H9 (cell line): ENCODE results near the gene PPM1H. TPM values are rescaled to one million over a fixed set of nuclear protein-coding genes. Genes with fewer than 3 reads are reported as not detected.
A peak's percentile ranks its signal among the peaks of the same experiment; 100 is the strongest.
"Not testable (repeated sequence)": the region's sequence is repeated elsewhere in the genome, so short reads cannot be mapped to it uniquely, and the experiment has no call there.

Source experiments
- DNase-seq: peaks from one replicate; pipeline ENCODE4 v3.0.0-alpha.2; 2017
- H2AFZ ChIP-seq: one replicate; pipeline ENCODE4 v1.6.1; 2013; ENCODE audit warnings: mild to moderate bottlenecking, low read length, control low read depth, moderate library complexity
- H2AK5ac ChIP-seq: 2 replicates; pipeline ENCODE4 v1.6.1; 2013; ENCODE audit warnings: low read length, control low read depth, mixed read lengths; ENCODE audit not compliant: insufficient read length
- H2BK120ac ChIP-seq: one replicate; pipeline ENCODE4 v1.6.1; 2013; ENCODE audit warnings: low read depth, mild to moderate bottlenecking, low read length, control low read depth, inconsistent platforms; ENCODE audit not compliant: poor library complexity, severe bottlenecking
- H2BK12ac ChIP-seq: 2 replicates; pipeline ENCODE4 v1.6.1; 2013; ENCODE audit warnings: low read length, control low read depth, mixed read lengths, low read depth; ENCODE audit not compliant: insufficient read length
- H2BK15ac ChIP-seq: 2 replicates; pipeline ENCODE4 v1.6.1; 2013; ENCODE audit warnings: low read depth, low read length, control low read depth
- H2BK20ac ChIP-seq: one replicate; pipeline ENCODE4 v1.6.1; 2013; ENCODE audit warnings: low read depth, mild to moderate bottlenecking, low read length, control low read depth, inconsistent platforms; ENCODE audit not compliant: poor library complexity, severe bottlenecking
- H2BK5ac ChIP-seq: 2 replicates; pipeline ENCODE4 v1.6.1; 2013; ENCODE audit warnings: low read length, control low read depth, mixed read lengths; ENCODE audit not compliant: insufficient read length
- H3K14ac ChIP-seq: 2 replicates; pipeline ENCODE4 v1.6.1; 2013; ENCODE audit warnings: low read length, control low read depth; ENCODE audit not compliant: insufficient read depth
- H3K18ac ChIP-seq: 2 replicates; pipeline ENCODE4 v1.6.1; 2013; ENCODE audit warnings: low read depth, mild to moderate bottlenecking, mixed read lengths, low read length, control low read depth; ENCODE audit not compliant: insufficient read length
- H3K23ac ChIP-seq: 2 replicates; pipeline ENCODE4 v1.6.1; 2013; ENCODE audit warnings: low read length, control low read depth, mixed read lengths, low read depth; ENCODE audit not compliant: insufficient read length
- H3K23me2 ChIP-seq: 2 replicates; pipeline ENCODE4 v1.6.1; 2013; ENCODE audit warnings: low read depth, mild to moderate bottlenecking, mixed read lengths, low read length, control low read depth; ENCODE audit not compliant: insufficient read length, poor library complexity, severe bottlenecking
- H3K27ac ChIP-seq: 2 replicates; pipeline ENCODE4 v1.5.1; 2013; ENCODE audit warnings: low read length, control low read depth, mixed read lengths, low read depth; ENCODE audit not compliant: insufficient read length
- H3K27me3 ChIP-seq: 2 replicates; pipeline ENCODE4 v1.6.1; 2013; ENCODE audit warnings: low read length, control low read depth, inconsistent platforms; ENCODE audit not compliant: insufficient read depth
- H3K4ac ChIP-seq: 2 replicates; pipeline ENCODE4 v1.6.1; 2013; ENCODE audit warnings: low read depth, mild to moderate bottlenecking, control low read depth, inconsistent platforms, low read length, moderate library complexity
- H3K4me1 ChIP-seq: 2 replicates; pipeline ENCODE4 v1.6.1; 2013; ENCODE audit warnings: low read length, control low read depth, inconsistent platforms; ENCODE audit not compliant: insufficient read depth
- H3K4me2 ChIP-seq: 2 replicates; pipeline ENCODE4 v1.6.1; 2013; ENCODE audit warnings: low read length, control low read depth, mixed read lengths; ENCODE audit not compliant: insufficient read length, insufficient read depth
- H3K56ac ChIP-seq: 2 replicates; pipeline ENCODE4 v1.6.1; 2013; ENCODE audit warnings: low read depth, mild to moderate bottlenecking, mixed read lengths, low read length, control low read depth; ENCODE audit not compliant: insufficient read length
- H3K79me1 ChIP-seq: 2 replicates; pipeline ENCODE4 v1.6.1; 2013; ENCODE audit warnings: low read depth, mild to moderate bottlenecking, moderate library complexity, low read length, control low read depth, inconsistent platforms; ENCODE audit not compliant: insufficient read depth, poor library complexity, severe bottlenecking
- H3K79me2 ChIP-seq: 2 replicates; pipeline ENCODE4 v1.6.1; 2013; ENCODE audit warnings: low read length, control low read depth, inconsistent platforms; ENCODE audit not compliant: insufficient read depth
- H3K9ac ChIP-seq: 2 replicates; pipeline ENCODE4 v1.6.1; 2013; ENCODE audit warnings: low read length, control low read depth, mixed read lengths; ENCODE audit not compliant: insufficient read length; ENCODE audit errors: extremely low read depth
- H3K9me3 ChIP-seq: one replicate; pipeline ENCODE4 v1.6.1; 2013; ENCODE audit warnings: low read depth, low read length, inconsistent platforms; ENCODE audit not compliant: control insufficient read depth
- H3T11ph ChIP-seq: one replicate; pipeline ENCODE4 v1.6.1; 2013; ENCODE audit warnings: mild to moderate bottlenecking, low read length, control low read depth, inconsistent platforms
- H4K20me1 ChIP-seq: one replicate; pipeline ENCODE4 v1.6.1; 2013; ENCODE audit not compliant: control insufficient read depth, insufficient read length, insufficient read depth
- H4K5ac ChIP-seq: 2 replicates; pipeline ENCODE4 v1.6.1; 2013; ENCODE audit warnings: low read depth, mild to moderate bottlenecking, mixed read lengths, low read length, control low read depth; ENCODE audit not compliant: insufficient read length
- H4K8ac ChIP-seq: replicated peaks from 2 replicates; pipeline ENCODE4 v1.6.1; 2013; ENCODE audit warnings: low read length, control low read depth, mixed read lengths, low read depth; ENCODE audit not compliant: insufficient read length
- H4K91ac ChIP-seq: 2 replicates; pipeline ENCODE4 v1.6.1; 2013; ENCODE audit warnings: low read depth, mild to moderate bottlenecking, moderate library complexity, mixed read lengths, low read length, control low read depth; ENCODE audit not compliant: insufficient read length
- H3K27ac Mint-ChIP-seq, 3 experiments: 2 replicates in 2 of 3; 3 replicates in 1 of 3; pipeline ENCODE4 v1.8.0; 2020 to 2021; ENCODE audit warnings: mixed read lengths in 3 of 3, mild to moderate bottlenecking in 1 of 3, moderate library complexity in 1 of 3
- H3K27me3 Mint-ChIP-seq: 2 replicates; pipeline ENCODE4 v1.8.0; 2021; ENCODE audit warnings: low read depth, mild to moderate bottlenecking, moderate library complexity, mixed read lengths
- H3K36me3 Mint-ChIP-seq, 3 experiments: 2 replicates in 2 of 3; 3 replicates in 1 of 3; pipeline ENCODE4 v1.8.0; 2020 to 2021; ENCODE audit warnings: low read depth in 3 of 3, mixed read lengths in 3 of 3; ENCODE audit not compliant: insufficient read depth in 1 of 3
- H3K4me1 Mint-ChIP-seq, 2 experiments: 2 replicates each; pipeline ENCODE4 v1.8.0; 2020; ENCODE audit warnings: mixed read lengths in 2 of 2
- H3K4me3 Mint-ChIP-seq, 2 experiments: 2 replicates in 1 of 2; 3 replicates in 1 of 2; pipeline ENCODE4 v1.8.0; 2020 to 2021; ENCODE audit warnings: mild to moderate bottlenecking in 2 of 2, mixed read lengths in 2 of 2, moderate library complexity in 1 of 2
- H3K9me3 Mint-ChIP-seq, 2 experiments: 2 replicates in 1 of 2; 3 replicates in 1 of 2; pipeline ENCODE4 v1.8.0; 2020; ENCODE audit warnings: mild to moderate bottlenecking in 2 of 2, mixed read lengths in 2 of 2, moderate library complexity in 1 of 2
- WGBS: extraction: QIAGEN DNeasy Blood & Tissue Kit; methylation state at CpG from one replicate; pipeline ENCODE4 v1.1.7; 2013; ENCODE audit warnings: missing lambda C conversion rate, low lambda C conversion rate, mixed read lengths; ENCODE audit not compliant: insufficient read length; ENCODE audit errors: extremely low coverage; 5-methylcytosine and 5-hydroxymethylcytosine counted together
- total RNA-seq: library from RNA; stranded (reverse); gene quantifications from 2 replicates; pipeline ENCODE4 v1.2.1, GENCODE V29; 2021
- TF ChIP-seq, protein P1 (sequence below): fragments of 200-600 bp; sonication (generic); conservative IDR thresholded peaks from 3 replicates; pipeline ENCODE4 v1.8.0; 2021; ENCODE audit warnings: antibody characterized with exemption, mild to moderate bottlenecking

PPM1H gene
- total RNA-seq, 1 experiment from 2014 or later, result 22.1 TPM

- no peak overlapping the region for H3K4me3 Mint-ChIP-seq
- H3K27ac ChIP-seq, result no peak overlapping the region
- no peak overlapping the region for H2AK5ac ChIP-seq
- H3K9me3 ChIP-seq, result no peaks in the 10 kb centered on the region
- H2AFZ ChIP-seq, result no peak overlapping the region
- H2BK20ac ChIP-seq, result no peak overlapping the region
- no peak overlapping the region for H3K18ac ChIP-seq
- H2BK12ac ChIP-seq, result no peak overlapping the region
- no peaks in the 10 kb centered on the region for H3K79me2 ChIP-seq
- no peak overlapping the region for H3K27ac Mint-ChIP-seq
- H3K36me3 Mint-ChIP-seq, result peaks cover 25 to 37% (median 33%) of the 10 kb centered on the region in 3 experiments
- H4K5ac ChIP-seq, result no peak overlapping the region
- no peaks in the 10 kb centered on the region for H3K27me3 ChIP-seq
- WGBS, result no CpG with 5 or more reads among the region's 2 CpGs
- H4K91ac ChIP-seq, result no peak overlapping the region
- H4K20me1 ChIP-seq, result no peaks in the 10 kb centered on the region
- no peak overlapping the region for H3T11ph ChIP-seq
- H2BK15ac ChIP-seq, result no peak overlapping the region
- no peak overlapping the region for H3K4ac ChIP-seq
- H3K23me2 ChIP-seq, result no peaks in the 10 kb centered on the region
- peaks cover 22 to 25% of the 10 kb centered on the region in 2 experiments for H3K9me3 Mint-ChIP-seq
- H3K4me1 ChIP-seq, result no peaks in the 10 kb centered on the region
- no peak overlapping the region for H3K9ac ChIP-seq
- H2BK5ac ChIP-seq, result no peak overlapping the region
- no peak overlapping the region for H3K14ac ChIP-seq
- TF ChIP-seq, protein P1, sequence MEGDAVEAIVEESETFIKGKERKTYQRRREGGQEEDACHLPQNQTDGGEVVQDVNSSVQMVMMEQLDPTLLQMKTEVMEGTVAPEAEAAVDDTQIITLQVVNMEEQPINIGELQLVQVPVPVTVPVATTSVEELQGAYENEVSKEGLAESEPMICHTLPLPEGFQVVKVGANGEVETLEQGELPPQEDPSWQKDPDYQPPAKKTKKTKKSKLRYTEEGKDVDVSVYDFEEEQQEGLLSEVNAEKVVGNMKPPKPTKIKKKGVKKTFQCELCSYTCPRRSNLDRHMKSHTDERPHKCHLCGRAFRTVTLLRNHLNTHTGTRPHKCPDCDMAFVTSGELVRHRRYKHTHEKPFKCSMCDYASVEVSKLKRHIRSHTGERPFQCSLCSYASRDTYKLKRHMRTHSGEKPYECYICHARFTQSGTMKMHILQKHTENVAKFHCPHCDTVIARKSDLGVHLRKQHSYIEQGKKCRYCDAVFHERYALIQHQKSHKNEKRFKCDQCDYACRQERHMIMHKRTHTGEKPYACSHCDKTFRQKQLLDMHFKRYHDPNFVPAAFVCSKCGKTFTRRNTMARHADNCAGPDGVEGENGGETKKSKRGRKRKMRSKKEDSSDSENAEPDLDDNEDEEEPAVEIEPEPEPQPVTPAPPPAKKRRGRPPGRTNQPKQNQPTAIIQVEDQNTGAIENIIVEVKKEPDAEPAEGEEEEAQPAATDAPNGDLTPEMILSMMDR, result no peak
- H3K4me1 Mint-ChIP-seq, result no peaks in the 10 kb centered on the region; a peak in 1 of 4 replicates
- no peak overlapping the region for H3K56ac ChIP-seq
- no peak overlapping the region for H2BK120ac ChIP-seq
- H3K79me1 ChIP-seq, result no peaks in the 10 kb centered on the region
- H3K23ac ChIP-seq, result no peak overlapping the region
- DNase-seq, result no peak
- H4K8ac ChIP-seq, result no peak overlapping the region
- no peaks in the 10 kb centered on the region for H3K27me3 Mint-ChIP-seq
- no peak overlapping the region for H3K4me2 ChIP-seq
These were observed 174.2 kb downstream of the PPM1H start for GRCh38 chr12:62760779-62761178.

DNA sequence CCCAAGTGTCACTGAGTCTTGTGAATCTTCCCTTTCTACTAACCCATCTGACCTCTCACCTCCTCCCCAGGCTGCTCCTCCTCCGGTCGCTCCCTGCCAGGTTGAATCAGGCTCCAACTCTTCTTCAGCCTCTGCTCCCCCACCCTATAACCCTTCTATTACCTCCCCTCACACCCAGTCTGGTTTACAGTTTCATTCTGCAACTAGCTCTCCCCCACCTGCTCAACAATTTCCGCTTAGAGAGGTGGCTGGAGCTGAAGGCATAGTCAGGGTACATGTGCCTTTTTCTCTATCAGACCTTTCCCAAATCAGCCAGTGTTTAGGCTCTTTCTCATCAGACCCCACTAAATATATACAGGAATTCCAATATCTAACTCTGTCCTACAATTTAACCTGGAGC lies 174.6 kb downstream of the PPM1H start:
- H2BK15ac ChIP-seq, H3K14ac ChIP-seq, H3K18ac ChIP-seq, H2AFZ ChIP-seq, H2AK5ac ChIP-seq, H3K9me3 ChIP-seq, H3K4ac ChIP-seq, H3K4me3 Mint-ChIP-seq, DNase-seq, H3K56ac ChIP-seq, H4K5ac ChIP-seq, H2BK120ac ChIP-seq, H3K27ac ChIP-seq, H3K23me2 ChIP-seq, H3K79me2 ChIP-seq, H3T11ph ChIP-seq, H3K4me2 ChIP-seq, H3K79me1 ChIP-seq, H3K4me1 Mint-ChIP-seq, H2BK20ac ChIP-seq, H4K8ac ChIP-seq, H3K9ac ChIP-seq, H3K27me3 ChIP-seq, H4K20me1 ChIP-seq, H3K27me3 Mint-ChIP-seq, H3K23ac ChIP-seq, H4K91ac ChIP-seq, H2BK5ac ChIP-seq, H2BK12ac ChIP-seq, H3K4me1 ChIP-seq: not testable (repeated sequence)
- Mint-ChIP-seq H3K36me3 (peaks cover 25 to 42% (median 36%) of the 10 kb centered on the region in 3 experiments), H3K27ac (peak overlapping the region in 1 of 3 experiments; percentile 10; a peak in 2 of 7 replicates), H3K9me3 (peaks cover 22 to 25% of the 10 kb centered on the region in 2 experiments)
- no CpG with 5 or more reads among the region's 3 CpGs for WGBS
